ENCODE data around the gene TM7SF3. TPM values are rescaled to one million over a fixed set of nuclear protein-coding genes. Genes with fewer than 3 reads are reported as not detected.

The TM7SF3 gene
- total and polyA plus RNA-seq, 11 donors = 5.8 to 84.0 (median 18.7) TPM

- Histone ChIP-seq H3K27ac (no peak overlapping the region), H3K9me3 (no peaks in the 10 kb centered on the region), H3K36me3 (peaks cover 0 to 81% (median 55%) of the 10 kb centered on the region in 9 donors), H3K4me3 (no peak overlapping the region), H3K4me1 (peaks cover 0 to 23% (median 4%) of the 10 kb centered on the region in 12 donors), H3K27me3 (no peaks in the 10 kb centered on the region)
- no peak for TF ChIP-seq CTCF (IDR thresholded peaks at IDR 0.05)
- TF ChIP-seq POLR2A (IDR thresholded peaks at IDR 0.05) = no peak
- intact Hi-C loops (cut with DNase I) = no loop called here
- ATAC-seq (no peak), DNase-seq (no peak)
- 89 to 98% (median 95%) methylated on average over 4 of the region's 4 CpGs for WGBS, 4 donors
These were observed 22.4 kb downstream of the TM7SF3 start for GRCh38 chr12:26991826-26992225.

- Histone ChIP-seq H3K9me3 (no peaks in the 10 kb centered on the region), H3K4me1 (peaks cover 0 to 25% (median 4%) of the 10 kb centered on the region in 12 donors), H3K27me3 (no peaks in the 10 kb centered on the region), H3K4me3 (no peak overlapping the region), H3K27ac (no peak overlapping the region), H3K36me3 (peaks cover 0 to 66% (median 38%) of the 10 kb centered on the region in 9 donors)
- DNase-seq = no peak
- peak in 1 of 4 donors; percentile 61 for ATAC-seq
- intact Hi-C loops (cut with DNase I) = no loop called here
- TF ChIP-seq POLR2A (IDR thresholded peaks at IDR 0.05) = no peak
- TF ChIP-seq CTCF (IDR thresholded peaks at IDR 0.05) = no peak
- 56 to 61% (median 57%) methylated on average over 4 of the region's 4 CpGs for WGBS, 4 donors
These were observed 24.3 kb downstream of the TM7SF3 start for GRCh38 chr12:26989873-26990272.

DNA sequence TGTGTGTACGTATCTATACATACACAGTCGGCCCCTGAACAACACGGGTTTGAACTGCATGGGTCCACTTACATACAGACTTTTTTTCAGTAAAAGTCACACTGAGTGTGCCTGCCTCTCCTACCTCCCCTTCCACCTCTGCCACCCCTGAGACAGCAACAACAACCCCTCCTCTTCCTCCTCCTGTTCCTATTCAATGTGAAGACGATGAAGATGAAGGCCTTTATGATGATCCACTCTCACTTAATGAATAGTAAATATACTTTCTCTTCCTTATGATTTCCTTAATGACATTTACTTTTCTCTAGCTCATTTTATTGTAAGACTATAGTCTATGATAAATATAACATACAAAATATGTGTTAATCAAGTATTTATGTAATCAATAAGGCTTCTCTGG lies 25.5 kb downstream of the TM7SF3 start:
- TF ChIP-seq CTCF (IDR thresholded peaks at IDR 0.05) = no peak
- no peak for TF ChIP-seq POLR2A (IDR thresholded peaks at IDR 0.05)
- 84 to 93% (median 85%) methylated on average over 4 of the region's 4 CpGs for WGBS, 4 donors
- no peaks in the 10 kb centered on the region for H3K9me3 ChIP-seq
- no peak overlapping the region for H3K4me3 ChIP-seq
- no peaks in the 10 kb centered on the region for H3K27me3 ChIP-seq
- ATAC-seq (no peak), DNase-seq (no peak)
- H3K36me3 ChIP-seq = peaks cover 0 to 64% (median 31%) of the 10 kb centered on the region in 9 donors
- intact Hi-C loops (cut with DNase I) = no loop called here
- H3K4me1 ChIP-seq = peaks cover 0 to 25% (median 4%) of the 10 kb centered on the region in 12 donors
- no peak overlapping the region for H3K27ac ChIP-seq

DNA sequence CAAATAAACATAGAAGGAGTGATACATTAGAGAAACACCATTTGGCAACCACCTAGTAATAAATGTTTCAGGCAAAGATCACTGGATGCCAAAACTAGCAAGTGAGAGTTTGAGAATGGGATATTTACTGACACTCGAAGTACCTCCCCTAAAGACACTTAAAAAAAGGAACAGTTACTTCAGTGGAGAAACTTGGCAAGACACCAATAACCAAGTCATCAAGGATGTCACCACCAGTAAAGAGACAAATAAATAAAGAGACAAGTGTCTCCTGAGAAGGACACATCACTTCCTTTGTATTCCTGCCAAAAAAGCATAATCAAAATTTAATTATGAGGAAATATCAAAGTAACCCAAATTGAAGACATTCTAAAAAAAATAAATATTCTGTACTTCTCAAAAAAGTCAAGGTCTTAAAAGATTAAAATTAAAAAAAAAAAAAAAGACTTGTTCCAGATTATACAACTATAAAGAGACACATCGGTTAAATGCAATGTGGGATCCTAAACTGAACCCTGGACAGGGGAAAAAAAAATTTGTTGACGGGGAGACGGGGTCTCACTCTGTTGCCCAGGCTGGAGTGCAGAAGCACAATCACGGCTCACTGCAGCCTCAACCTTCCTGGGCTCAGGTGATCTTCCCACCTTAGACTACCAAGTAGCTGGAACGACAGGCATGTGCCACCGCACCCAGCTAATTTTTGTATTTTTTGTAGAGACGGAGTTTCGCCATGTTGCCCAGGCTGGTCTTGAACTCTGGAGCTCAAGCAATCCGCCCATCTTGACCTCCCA lies 26.4 kb downstream of the TM7SF3 start:
- DNase-seq (no peak), ATAC-seq (peak; percentile 41 to 65 (median 54))
- no peak overlapping the region for H3K4me3 ChIP-seq
- H3K27ac ChIP-seq = peak overlapping the region in 1 of 12 donors; percentile 42
- 79 to 85% (median 84%) methylated on average over 10 of the region's 10 CpGs for WGBS, 4 donors
- H3K4me1 ChIP-seq = peaks cover 0 to 25% (median 4%) of the 10 kb centered on the region in 12 donors
- H3K27me3 ChIP-seq = no peaks in the 10 kb centered on the region
- peaks cover 0 to 65% (median 31%) of the 10 kb centered on the region in 9 donors for H3K36me3 ChIP-seq
- intact Hi-C loops (cut with DNase I) = no loop called here
- no peak for TF ChIP-seq CTCF (IDR thresholded peaks at IDR 0.05)
- TF ChIP-seq POLR2A (IDR thresholded peaks at IDR 0.05) = no peak
- no peaks in the 10 kb centered on the region for H3K9me3 ChIP-seq
